ENCODE measurements around the gene SMIM24.

GRCh38 chr19:3478409-3479176 is 1.7 kb downstream of the SMIM24 start:
- TF ChIP-seq CTCF (IDR thresholded peaks at IDR 0.05; ENCODE audit: low read depth, low read length, poor library complexity, severe bottlenecking) (no peak), EZH2phosphoT487 (IDR thresholded peaks at IDR 0.05; ENCODE audit: borderline replicate concordance, low read length) (no peak)

All from DOHH2 (cell line).